ENCODE measurements around the gene CEP43.

The CEP43 gene

GRCh38 chr6:167015302-167015701, 16.1 kb downstream of the CEP43 start:
- no peak for DNase-seq

DNA sequence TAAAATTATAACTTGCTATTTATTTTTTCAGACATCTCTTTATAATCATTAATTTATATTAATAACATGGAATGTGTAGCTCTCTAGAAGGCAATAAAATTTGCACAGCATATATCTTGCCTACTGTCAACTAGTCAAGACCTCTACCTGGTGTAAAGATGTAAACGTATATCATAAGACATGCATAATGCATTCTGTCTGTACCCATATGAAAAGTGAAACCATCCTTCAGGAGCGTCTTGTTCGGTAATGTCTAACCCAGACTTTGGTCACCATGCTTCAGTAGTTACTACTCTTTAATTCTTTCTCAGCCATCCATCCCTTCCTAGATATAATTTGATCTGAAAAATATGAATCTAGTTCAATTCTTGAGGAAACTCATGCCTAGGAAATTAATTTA, 21.0 kb downstream of the CEP43 start:
- DNase-seq = no peak

- no peak for DNase-seq
Measured at GRCh38 chr6:167027308-167027707, 28.1 kb downstream of the CEP43 start.

DNA sequence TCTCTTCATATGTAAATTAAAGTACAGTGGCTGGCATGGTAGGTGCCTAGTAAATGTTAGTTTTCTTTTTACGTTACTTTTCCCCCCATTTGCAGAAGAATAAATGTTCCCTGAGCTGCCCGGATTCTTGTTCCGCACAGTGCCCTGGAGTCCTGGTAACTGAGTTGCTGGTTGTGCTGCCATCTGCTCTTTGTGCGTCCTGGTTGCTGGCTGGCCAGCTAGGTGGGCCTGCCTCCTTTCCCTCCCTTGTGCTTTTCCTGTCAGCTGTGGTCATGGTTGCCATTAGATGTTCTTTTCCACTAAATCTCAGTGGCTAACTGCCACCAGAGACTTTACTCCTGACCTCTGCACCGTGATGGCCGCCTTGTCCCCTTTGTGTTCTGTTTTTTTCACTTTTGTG, 28.6 kb downstream of the CEP43 start:
- DNase-seq = no peak

DNA sequence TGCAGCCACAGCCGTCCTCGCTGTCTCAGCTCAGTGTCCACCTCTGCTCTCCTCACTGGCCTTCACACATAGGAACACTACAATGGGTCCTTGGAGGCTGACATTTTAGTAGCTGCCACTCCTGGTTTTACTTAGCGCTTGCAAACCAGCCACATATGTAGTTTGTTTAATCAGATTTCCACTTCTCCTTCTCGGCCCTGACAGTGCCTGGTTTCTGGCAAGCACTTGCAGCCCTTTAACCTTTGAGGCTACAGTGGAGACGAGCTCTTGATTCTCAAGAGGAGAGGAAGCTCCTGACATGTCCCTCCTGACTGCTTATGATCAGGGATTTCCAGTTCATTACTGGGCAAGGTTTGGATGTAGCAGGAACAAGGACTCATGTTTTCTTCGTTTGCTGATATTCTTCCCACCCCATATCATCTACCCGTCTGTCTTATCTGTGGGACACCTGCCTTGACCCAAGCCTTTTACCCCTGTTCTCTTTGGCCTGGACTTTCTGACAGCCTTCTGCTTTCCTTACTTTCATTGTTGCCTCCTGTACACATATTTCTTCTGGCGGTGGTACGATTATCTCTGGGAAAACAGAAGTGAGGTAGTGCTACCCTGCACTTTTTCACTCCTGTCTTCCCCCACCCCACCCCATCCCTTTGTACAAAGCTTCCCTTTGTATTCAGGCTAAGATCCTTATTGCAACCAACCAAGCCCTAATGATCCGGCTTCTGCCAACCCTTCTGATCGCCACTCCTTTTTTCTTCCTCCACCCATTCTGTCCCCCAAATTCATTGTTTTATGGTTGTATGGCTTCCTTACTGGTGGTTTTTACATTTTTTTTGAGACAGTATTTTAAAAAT, 31.2 kb downstream of the CEP43 start:
- DNase-seq = no peak

DNA sequence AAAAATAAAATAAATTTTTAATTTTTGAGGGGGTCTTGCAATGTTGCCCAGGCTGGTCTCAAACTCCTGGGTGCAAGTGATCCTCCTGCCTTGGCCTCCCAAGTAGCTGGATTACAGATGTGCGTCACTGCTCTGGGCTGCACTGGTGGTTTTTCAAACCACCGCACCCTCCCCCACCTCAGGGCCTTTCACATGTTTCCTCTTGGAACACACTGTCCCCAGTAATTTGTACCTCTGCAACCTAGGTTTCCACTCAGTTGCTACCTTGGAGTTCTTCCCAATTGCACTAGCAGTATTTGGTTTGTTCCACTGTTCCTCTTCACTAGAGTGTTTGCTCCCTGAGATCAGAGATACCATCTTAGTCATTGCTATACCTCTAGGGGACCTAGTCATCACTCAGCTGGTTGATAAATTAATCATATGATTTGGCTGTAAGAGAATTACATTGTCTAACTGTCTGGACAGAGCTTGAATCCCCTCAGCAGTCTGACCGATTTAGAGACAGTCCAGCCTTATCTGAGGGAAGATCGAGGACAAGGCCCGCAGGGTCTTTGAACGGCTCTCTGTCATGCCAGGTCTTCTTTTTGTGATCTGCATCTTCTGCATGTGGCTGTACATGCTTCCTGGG, 32.0 kb downstream of the CEP43 start:
- DNase-seq = no peak

DNA sequence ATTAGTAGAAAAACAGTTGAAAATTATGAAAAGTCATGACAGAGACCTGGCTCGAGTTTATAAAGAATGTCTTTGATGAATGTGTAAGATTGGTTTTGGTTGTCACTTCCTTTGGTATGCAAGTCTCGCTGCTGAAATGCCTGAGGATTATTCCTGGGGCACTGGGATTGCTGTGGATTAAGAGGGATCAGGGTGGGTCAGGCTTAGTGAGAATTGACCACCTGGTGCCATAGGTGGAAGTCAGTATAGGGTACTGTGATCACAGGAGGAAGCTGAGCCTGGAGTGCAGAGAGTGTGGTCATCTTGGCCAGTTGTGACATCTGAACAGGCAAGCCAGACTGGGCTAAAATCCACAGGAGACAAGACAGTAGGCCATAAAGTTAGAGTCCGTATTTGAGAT, 34.9 kb downstream of the CEP43 start:
- no peak for DNase-seq

DNA sequence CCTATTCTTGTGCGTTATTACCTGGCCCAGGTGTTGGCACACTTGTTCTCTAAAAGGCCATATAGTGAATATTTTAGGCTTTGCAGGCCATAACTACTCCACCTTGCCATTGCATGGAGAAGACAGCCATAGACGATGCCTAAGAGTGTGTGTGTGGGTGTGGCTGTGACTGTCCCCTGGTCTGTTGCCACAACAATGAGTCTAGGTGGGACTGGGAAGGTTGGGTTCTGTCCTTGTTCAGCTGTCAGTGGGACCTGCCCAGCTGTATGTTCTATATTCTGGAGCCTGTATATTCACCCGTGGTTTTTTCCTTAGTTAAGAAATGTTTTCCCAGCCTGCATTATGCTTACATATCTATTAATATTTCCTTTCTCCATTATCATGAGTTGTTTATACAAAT, 38.6 kb downstream of the CEP43 start:
- DNase-seq = no peak

- DNase-seq = no peak
Measured at GRCh38 chr6:167044696-167045095, 45.5 kb downstream of the CEP43 start.

GRCh38 chr6:167045828-167046580, 46.8 kb downstream of the CEP43 start:
- no peak for DNase-seq

- DNase-seq = no peak
Measured at GRCh38 chr6:167046861-167047495, 47.8 kb downstream of the CEP43 start.

DNA sequence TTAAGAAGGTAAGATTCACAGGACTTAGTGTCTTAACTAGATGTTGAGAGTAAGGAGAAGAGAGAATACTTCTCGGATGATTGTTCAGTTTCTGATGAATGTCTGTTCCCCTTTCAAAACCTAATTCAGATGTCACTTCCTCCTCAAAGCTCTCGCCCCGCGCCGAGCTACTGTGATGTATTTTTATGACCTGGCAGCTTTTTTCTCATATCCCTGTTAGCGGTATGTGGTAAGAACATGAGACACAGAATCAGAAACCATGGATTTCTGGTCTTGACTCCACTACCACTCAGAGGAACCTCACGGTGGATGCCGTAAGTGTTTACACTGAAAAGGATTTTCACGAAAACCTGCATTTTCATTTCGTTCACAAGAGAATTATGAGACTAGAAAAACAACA, 48.4 kb downstream of the CEP43 start:
- DNase-seq = no peak

Data from NCI-H446 (cell line).